22Rv1 (cell line): Measurements from ENCODE around the gene LRRC27.
"Not testable (repeated sequence)": the region's sequence is repeated elsewhere in the genome, so short reads cannot be mapped to it uniquely, and the experiment has no call there.

ENCODE experiments used
- H3K27ac ChIP-seq: fragments of 450-650 bp; 2 replicates; pipeline ENCODE4 v1.5.1; 2017
- ZFX ChIP-seq: fragments of 450-650 bp; IDR thresholded peaks from 2 replicates; pipeline ENCODE4 v1.6.1; 2017; ENCODE audit warnings: antibody characterized with exemption, borderline replicate concordance
- TF ChIP-seq, protein P1 (sequence below): fragments of 450-650 bp; IDR thresholded peaks from 2 replicates; pipeline ENCODE4 v1.5.1; 2017; ENCODE audit warnings: mild to moderate bottlenecking

The LRRC27 gene

DNA sequence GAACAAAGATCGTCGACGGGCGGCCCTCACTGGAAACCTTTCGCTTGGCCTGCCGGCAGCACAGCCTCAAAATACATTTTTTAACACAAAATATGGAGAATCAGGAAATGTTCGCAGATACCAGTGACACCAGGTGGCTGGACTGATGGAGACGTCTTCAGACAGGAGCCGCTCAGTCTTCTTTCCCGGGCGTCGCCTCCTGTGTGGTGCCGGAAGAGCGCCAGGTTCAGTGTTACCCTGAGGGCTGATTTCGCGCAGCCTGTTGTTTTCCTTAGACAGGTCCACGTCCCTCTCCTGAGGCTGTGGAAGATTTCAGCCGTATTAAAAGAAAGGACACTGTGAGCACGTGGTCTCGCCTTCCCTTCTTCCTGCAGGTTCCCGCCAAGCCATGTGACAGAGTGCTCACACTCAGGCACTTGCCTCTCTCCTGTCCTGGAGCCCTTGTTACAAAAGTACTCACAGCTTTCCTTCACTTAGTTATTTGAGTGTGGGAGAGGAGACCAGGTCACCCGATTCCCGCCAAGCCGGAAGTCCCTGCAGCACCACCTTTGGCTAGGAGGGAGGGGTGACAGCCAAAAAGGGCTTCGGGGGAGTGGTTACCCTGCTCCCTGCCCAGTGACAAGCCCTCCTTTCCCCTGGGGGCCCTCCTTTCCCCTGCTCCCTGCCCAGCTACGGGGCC, 43.3 kb downstream of the LRRC27 start:
- H3K27ac ChIP-seq = no peak overlapping the region
- TF ChIP-seq, protein P1, sequence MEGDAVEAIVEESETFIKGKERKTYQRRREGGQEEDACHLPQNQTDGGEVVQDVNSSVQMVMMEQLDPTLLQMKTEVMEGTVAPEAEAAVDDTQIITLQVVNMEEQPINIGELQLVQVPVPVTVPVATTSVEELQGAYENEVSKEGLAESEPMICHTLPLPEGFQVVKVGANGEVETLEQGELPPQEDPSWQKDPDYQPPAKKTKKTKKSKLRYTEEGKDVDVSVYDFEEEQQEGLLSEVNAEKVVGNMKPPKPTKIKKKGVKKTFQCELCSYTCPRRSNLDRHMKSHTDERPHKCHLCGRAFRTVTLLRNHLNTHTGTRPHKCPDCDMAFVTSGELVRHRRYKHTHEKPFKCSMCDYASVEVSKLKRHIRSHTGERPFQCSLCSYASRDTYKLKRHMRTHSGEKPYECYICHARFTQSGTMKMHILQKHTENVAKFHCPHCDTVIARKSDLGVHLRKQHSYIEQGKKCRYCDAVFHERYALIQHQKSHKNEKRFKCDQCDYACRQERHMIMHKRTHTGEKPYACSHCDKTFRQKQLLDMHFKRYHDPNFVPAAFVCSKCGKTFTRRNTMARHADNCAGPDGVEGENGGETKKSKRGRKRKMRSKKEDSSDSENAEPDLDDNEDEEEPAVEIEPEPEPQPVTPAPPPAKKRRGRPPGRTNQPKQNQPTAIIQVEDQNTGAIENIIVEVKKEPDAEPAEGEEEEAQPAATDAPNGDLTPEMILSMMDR = no peak
- TF ChIP-seq ZFX = no peak

DNA sequence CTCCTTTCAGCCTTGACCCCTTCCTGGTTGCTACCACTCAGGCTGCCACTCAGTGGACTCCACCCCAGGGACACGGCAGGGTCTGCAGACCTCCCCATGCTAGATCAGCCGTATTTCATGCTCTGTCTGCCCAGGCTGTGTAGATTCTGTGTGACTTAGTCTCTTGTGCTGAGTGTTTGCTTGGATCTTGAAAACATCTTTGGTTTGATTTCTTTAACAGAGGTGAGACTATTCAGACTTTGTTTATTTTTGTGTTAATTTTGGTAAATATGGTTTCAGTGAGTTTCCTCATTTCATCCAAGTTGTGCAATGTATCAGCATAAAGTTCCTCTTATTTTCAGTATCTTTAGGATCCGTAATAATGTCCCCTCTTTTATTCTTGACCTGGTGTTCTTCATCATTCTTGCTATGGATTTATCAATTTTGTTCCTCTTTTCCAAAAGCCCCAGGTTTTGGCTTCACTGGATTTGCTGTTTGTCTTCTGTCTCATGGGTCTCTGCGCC, 43.9 kb downstream of the LRRC27 start:
- no peak overlapping the region for H3K27ac ChIP-seq
- TF ChIP-seq ZFX = no peak
- TF ChIP-seq, protein P1 = no peak

DNA sequence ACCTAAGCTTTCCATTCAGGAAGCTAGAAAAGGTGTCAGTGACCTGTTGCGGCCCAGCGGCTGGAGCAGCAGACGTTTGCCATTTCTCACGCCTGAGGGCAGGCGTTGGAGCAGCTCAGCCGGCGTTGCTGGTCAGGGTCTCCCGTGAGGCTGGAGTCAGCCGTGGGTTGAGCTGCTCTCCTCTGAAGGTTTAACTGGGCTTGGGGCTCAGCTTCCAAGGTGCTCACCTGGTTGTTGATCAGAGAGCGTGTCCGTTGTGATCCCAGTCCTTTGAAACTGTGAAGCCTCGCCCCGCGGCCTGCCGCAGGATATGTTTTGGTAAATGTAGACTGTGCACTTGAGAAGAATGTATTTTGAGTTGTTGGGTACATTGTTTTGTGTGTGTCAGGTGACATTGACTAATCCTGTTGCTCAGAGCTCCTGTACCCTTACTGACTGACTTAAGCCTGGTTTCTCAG, 44.4 kb downstream of the LRRC27 start:
- H3K27ac ChIP-seq = no peak overlapping the region
- no peak for TF ChIP-seq ZFX
- TF ChIP-seq, protein P1 = no peak

- TF ChIP-seq ZFX = no peak
- TF ChIP-seq, protein P1 = no peak
- no peak overlapping the region for H3K27ac ChIP-seq
These were observed 45.3 kb downstream of the LRRC27 start for GRCh38 chr10:132377326-132377725.

GRCh38 chr10:132379026-132379425, 47.0 kb downstream of the LRRC27 start:
- H3K27ac ChIP-seq = not testable (repeated sequence)

DNA sequence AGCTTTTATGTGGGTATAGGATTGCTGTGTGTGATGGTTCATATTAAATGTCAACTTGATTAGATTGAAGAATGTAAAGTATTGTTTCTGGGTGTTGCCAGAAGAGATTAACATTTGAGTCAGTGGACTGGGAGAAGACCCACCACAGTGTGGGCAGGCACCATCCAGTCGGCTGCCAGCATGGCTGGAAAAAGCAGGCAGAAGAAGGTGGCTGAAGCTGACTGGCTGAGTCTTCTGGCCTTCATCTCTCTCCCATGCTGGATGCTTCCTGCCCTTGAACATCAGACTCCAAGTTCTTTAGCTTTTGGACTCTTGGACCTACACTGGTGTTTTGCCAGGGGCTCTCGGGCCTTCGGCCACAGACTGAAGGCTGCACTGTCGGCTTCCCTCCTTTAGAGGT, 49.0 kb downstream of the LRRC27 start:
- not testable (repeated sequence) for H3K27ac ChIP-seq

- H3K27ac ChIP-seq = no peak overlapping the region
- TF ChIP-seq ZFX = no peak
- TF ChIP-seq, protein P1 = no peak
These were observed 49.7 kb downstream of the LRRC27 start for GRCh38 chr10:132381741-132382140.

DNA sequence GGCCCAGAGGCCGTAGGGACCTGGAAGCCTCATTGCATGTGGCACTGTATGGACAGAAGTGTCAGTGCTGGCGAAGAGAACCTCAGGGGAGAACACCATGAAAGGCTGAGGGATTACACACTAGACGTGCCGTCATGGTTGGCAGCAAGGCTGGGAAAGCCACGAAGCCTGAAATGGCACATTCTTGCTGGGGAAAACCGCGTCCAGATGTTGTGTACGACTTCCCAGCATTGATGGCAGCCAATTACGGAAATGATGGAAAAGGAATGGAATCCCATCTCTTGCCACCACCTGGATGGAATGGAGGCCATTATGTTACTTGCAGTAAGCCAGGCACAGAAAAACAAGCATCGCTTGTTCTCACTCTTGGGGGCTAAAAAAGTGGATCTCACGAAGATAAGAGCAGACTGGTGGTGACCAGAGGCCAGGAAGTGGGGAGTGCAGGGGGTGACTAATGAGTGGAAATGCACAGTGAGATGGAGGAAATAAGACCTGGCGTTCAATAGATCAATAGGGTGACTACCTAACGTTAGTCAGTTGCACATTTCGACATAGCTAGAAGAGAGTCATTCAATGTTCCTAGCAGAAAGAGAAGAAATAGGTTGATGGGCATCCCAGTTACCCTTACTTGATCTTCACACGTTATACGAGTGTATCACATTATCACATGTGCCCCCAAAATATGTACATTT, 50.4 kb downstream of the LRRC27 start:
- no peak overlapping the region for H3K27ac ChIP-seq
- TF ChIP-seq, protein P1 = no peak
- TF ChIP-seq ZFX = no peak
